Epithelial cell of prostate (primary cell): ENCODE measurements around the gene NINJ2.

Source experiments
- DNase-seq: peaks from one replicate; pipeline ENCODE4 v3.0.0-alpha.2; 2011; ENCODE audit warnings: low read depth, low spot score
- H3K27ac ChIP-seq: fragments of 450-650 bp; 2 replicates; pipeline ENCODE4 v1.5.1; 2017; ENCODE audit warnings: mild to moderate bottlenecking

The NINJ2 gene

GRCh38 chr12:619346-619745 lies 43.9 kb downstream of the NINJ2 start:
- DNase-seq: no peak
- no peak overlapping the region for H3K27ac ChIP-seq

DNA sequence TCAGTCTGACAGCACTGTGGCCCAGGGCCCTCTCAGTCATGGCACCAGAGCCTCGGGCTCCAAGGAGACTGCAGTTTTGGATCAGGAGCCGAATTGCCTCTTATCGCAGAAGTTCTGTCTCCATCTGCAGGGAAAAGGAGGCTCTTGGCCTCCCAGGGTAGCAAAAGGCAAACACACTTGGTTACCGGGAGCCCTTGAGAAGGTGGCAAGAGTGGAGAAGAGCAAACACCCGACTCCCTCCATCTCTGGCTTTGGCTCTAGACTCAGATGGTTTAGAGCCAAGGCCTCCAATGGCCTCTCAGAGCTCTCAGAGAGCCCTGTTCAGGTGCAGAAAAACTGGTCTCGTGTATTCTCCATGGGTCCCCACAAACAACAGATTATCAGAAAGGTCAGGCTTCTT lies 44.6 kb downstream of the NINJ2 start:
- no peak overlapping the region for H3K27ac ChIP-seq
- DNase-seq: no peak

DNA sequence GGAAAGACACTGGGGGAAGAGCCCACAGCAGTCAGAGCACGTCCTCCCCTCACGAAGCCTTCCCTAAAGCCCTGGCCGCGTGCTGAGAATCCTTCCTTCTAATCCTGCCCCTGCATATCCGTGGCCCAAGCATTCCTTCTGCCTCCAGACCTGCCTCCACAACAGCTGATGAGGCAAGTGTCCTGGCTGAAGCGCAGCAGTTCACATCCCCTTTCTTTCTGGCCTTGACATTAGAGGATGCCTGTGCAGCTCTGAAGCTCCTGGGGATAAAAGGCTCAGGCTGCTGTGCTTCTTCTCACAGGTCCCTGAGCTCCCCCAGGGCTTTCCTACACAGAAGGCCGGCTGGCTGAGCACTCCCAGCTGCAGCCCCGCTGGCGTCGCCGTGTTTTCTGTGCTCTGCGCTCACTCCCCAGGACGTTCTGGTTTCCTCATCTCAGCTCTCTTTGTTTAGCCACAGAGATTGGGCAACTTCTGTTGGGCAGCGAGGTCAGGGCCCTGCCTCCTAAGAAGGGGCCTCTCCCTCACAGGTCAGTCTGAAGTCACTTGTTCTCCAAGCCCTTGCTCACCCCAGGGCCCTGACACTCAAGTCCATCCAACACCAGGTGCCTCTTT lies 45.8 kb downstream of the NINJ2 start:
- H3K27ac ChIP-seq: no peak overlapping the region
- DNase-seq: no peak

GRCh38 chr12:615620-616019 lies 47.6 kb downstream of the NINJ2 start:
- DNase-seq: no peak

DNA sequence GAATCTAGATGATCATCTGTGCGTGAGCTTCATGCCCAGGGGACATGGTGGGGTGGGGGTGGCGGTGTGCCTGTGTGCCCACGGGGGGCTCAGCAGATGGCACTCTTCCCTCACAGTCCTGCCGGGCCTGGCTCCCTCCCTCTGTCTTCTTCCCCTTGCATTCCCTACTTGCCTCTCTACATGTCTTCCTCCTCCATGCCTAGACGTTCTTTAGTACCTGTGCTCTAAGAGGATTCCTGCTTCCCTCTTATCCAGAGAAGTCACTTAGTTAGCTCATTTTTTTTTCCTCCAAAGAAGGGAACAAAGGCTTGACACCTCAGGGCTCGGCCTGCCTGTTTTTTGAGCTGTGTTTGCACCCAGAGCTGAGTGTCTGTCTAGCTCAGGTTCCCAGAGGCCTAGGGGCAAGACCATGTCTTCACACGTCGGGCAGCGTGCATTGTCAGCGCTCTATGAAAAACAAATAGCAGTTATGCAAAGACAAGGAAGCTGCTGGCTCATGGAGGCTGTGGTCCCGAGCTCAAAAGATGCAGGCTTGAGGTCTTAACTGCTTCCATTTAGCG lies 48.8 kb downstream of the NINJ2 start:
- DNase-seq: peak; percentile 49

More at GRCh38 chr12:615620-616019, 47.6 kb downstream of the NINJ2 start:
- no peak overlapping the region for H3K27ac ChIP-seq

DNA sequence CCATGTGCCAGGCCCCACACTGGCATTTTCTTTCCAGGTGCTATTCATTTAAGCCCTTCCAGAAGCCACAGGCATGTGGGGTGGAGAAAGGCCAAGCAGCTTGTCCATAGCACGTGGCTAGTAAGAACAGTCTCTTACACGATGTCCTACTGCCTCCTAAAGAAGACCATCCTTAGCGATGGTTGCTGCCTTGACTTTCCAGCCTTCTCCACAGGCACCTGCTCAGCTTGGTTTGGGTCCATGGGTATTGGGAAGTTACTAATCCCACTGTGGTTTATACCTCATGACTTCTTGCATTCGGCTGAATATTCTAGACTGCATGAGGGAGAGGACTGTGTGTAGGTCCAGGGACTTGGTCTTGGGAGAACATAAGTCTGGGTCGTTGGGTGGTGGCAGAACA lies 49.2 kb downstream of the NINJ2 start:
- no peak overlapping the region for H3K27ac ChIP-seq
- no peak for DNase-seq

More for the DNA sequence above, 48.8 kb downstream of the NINJ2 start:
- no peak overlapping the region for H3K27ac ChIP-seq

GRCh38 chr12:612886-613285 lies 50.4 kb downstream of the NINJ2 start:
- H3K27ac ChIP-seq: no peak overlapping the region
- DNase-seq: no peak

- DNase-seq: no peak
Observed at GRCh38 chr12:612293-612692, 51.0 kb downstream of the NINJ2 start.

DNA sequence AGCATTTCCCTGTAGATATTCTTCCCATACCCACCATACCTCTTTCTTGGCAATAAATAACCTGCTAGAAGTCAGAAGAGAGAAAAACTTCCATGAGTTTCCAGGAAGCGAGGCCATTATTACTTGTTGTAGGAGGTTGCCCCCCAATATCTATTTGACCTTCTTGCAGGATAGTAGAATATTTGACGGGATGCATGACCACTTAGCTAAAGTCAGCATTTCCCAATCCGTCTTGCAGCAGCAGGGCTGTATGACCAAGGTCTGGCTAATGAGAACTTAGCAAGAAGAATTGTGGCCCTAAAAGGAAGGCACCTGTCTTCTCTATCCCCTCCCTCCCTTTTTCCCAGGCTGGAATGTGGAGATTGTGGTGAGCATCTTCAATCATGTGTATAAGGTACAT lies 51.5 kb downstream of the NINJ2 start:
- no peak for DNase-seq
- no peak overlapping the region for H3K27ac ChIP-seq

More at GRCh38 chr12:612293-612692, 51.0 kb downstream of the NINJ2 start:
- no peak overlapping the region for H3K27ac ChIP-seq

- no peak overlapping the region for H3K27ac ChIP-seq
Observed at GRCh38 chr12:608921-609320, 54.3 kb downstream of the NINJ2 start.

GRCh38 chr12:608413-608812 lies 54.8 kb downstream of the NINJ2 start:
- DNase-seq: no peak
- H3K27ac ChIP-seq: no peak overlapping the region

More at GRCh38 chr12:608921-609320, 54.3 kb downstream of the NINJ2 start:
- DNase-seq: no peak

DNA sequence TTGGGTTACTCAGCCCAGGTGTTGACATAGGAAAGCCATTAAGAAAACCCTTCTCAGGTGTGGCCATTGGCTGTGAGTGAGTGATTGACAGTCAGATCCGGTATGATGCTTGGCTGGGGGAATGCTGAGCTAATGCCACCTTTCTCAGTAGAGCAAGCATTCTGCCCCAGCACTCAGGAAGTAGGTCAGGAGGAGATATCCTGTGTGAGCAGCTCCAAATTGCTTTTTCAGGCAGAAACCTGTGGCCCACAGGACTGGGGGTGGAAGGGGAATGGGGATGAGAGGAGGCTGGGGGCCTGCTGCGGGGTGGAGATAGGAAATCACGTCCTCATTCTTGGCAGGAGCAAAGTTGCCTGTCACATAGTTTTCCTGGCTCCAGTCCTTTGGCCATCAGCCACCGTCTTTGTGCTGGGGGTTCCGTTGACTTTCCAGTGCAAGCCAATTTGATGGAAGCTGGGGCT lies 55.7 kb downstream of the NINJ2 start:
- DNase-seq: peak; percentile 68
- peak overlapping the region; percentile 57 for H3K27ac ChIP-seq

DNA sequence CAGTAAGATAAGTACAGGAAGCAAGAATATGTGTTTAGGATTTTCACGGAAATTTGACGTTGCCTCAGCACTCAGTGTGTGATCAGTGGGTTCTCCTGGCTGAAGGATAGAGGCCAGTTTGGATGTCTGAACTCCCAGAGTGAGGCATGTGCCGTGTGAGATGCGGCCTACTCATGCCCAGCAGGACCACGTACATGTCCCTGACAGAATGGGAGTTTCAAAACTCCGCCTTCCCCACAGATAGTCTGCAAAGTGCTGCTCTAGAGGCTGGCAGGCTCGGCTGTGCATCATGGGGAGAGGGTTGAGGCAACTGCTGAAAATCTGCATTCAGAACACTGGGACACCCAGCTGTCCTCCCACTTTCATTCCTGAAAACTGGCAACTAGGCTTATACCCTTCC lies 58.3 kb downstream of the NINJ2 start:
- DNase-seq: no peak
- H3K27ac ChIP-seq: no peak overlapping the region

GRCh38 chr12:602700-603068 lies 60.6 kb downstream of the NINJ2 start:
- H3K27ac ChIP-seq: no peak overlapping the region
- DNase-seq: no peak

DNA sequence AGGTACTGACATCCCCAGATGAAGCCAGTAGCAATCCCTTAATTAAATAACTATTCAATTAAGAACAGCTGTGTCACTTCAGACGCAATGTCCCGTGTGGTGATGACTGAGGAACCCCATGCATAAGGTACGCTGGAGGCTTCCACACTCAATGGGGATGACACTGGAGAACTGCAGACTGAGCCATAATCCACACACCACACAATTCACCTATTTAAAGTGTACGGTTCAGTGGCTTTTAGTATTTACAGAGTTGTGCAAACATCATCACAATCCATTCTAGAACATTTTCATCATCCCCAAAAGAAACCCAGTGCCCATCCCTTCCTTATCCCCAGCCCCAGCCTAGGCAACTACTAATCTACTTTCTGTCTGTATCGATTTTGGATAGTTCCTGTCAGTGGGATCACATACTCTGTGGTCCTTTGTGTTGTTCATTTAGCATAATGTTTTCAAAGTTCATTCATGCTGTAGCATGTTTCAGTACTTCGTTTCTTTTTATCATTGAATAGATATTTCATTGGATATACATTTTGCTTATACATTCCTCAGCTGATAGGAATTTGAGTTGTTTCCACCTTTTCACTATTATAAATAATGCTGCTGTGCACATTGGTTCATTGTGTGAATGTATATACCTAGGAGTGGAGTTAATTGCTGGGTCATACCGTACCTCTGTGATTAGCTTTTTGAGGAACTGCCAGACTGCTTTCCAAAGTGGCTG lies 61.1 kb downstream of the NINJ2 start:
- no peak for DNase-seq

DNA sequence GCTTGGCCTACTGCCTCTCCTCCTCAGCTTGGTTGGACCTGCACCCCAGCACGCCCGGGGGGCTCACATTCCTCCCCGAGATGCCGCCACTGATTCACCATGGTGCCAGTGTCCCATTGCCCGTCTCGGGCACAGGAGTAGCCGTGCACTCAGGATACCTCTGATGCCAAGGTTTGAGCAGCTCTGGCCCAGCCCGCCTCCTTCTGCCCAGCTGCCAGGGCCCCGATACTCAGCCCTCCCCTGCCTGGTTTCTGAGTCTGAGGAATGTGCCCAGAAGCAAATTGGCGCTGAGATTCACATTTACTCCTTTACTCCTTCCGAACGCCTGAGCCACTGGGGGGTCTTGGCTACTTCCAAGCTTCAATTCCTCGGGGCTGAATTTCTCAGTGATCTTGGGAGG lies 63.5 kb downstream of the NINJ2 start:
- no peak for DNase-seq
- no peak overlapping the region for H3K27ac ChIP-seq

More for the DNA sequence above, 61.1 kb downstream of the NINJ2 start:
- H3K27ac ChIP-seq: no peak overlapping the region

DNA sequence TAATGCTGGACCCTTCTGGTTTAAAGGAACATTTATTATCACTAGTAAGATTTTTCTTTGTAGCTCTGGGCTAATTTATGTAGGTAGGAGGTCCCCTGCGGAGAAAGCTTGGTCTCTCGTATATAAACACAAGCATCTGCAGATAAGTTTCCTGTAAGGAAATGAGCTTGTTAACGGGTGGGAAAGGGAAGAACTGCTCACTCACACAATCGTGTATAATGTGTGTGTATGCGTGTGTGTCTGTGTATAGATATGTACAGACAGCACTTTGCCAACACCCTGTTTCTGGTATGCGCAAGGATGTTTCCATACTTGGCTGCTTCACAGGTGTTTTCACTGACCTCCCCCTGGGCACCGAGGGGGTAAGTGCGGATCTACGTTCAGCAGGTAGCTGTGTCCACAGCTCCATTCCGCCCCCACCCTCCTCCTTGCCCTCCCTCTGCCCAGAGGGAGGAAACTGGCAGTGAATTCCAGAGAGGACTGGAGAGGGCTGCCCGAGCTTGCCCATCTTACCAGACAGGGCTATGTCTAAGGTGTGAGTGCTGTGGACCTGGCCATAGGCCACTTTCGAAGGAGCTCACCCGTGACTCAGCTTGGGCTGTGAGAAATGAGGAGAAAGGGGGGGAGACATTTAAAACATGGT lies 65.2 kb downstream of the NINJ2 start:
- peak; percentile 63 for DNase-seq
- H3K27ac ChIP-seq: peak overlapping the region; percentile 70

GRCh38 chr12:593396-594270 lies 69.6 kb downstream of the NINJ2 start:
- DNase-seq: no peak
- H3K27ac ChIP-seq: no peak overlapping the region

DNA sequence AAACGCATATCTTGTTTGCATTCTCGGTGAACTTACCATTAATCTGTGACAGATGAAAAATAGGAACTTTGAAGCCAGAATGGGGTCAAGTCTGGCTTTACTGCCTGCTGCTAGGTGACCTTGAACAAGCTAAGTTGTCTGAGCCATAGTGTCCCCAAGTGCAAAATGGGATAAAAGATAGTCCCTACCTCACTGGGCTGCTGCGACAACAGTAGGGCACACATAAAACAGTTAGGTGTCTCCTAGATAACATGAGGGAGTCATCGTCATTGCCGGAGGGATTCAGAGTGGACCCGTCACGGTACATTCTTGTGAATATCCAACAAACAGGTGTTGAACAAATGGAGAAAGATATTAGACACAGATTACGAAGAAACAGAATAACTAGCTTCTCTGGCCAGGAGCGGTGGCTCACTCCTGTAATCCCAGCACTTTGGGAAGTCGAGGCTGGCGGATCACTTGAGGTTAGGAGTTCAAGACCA lies 71.2 kb downstream of the NINJ2 start:
- H3K27ac ChIP-seq: no peak overlapping the region
- DNase-seq: no peak
